DOHH2 (cell line): ENCODE measurements around the gene MAPK11.

ENCODE experiments used
- H3F3A ChIP-seq: fragments of 200-600 bp; sonication (generic), shearing (Covaris generic); 2 replicates; pipeline ENCODE4 v1.6.0; 2016; ENCODE audit warnings: antibody characterized with exemption, mild to moderate bottlenecking; ENCODE audit not compliant: control insufficient read depth, insufficient read depth
- H3K27ac ChIP-seq: fragments of 200-600 bp; sonication (generic); 2 replicates; pipeline ENCODE4 v1.5.1; 2014; ENCODE audit warnings: low read depth, mild to moderate bottlenecking, low read length, moderate library complexity
- H3K27me3 ChIP-seq: fragments of 200-600 bp; sonication (generic); 2 replicates; pipeline ENCODE4 v1.6.1; 2014; ENCODE audit warnings: mild to moderate bottlenecking, low read length, mixed read lengths; ENCODE audit not compliant: control insufficient read depth
- H3K36me3 ChIP-seq: fragments of 200-600 bp; sonication (generic); 2 replicates; pipeline ENCODE4 v1.6.1; 2014; ENCODE audit warnings: mild to moderate bottlenecking, low read length, moderate library complexity, mixed read lengths; ENCODE audit not compliant: control insufficient read depth
- H3K4me1 ChIP-seq: fragments of 200-600 bp; sonication (generic); 2 replicates; pipeline ENCODE4 v1.6.1; 2014; ENCODE audit warnings: mild to moderate bottlenecking, low read length, mixed read lengths; ENCODE audit not compliant: control insufficient read depth
- H3K4me2 ChIP-seq: fragments of 200-600 bp; sonication (generic); 2 replicates; pipeline ENCODE4 v1.6.0; 2014; ENCODE audit warnings: mild to moderate bottlenecking, low read length, moderate library complexity
- H3K4me3 ChIP-seq: fragments of 200-600 bp; sonication (generic); 2 replicates; pipeline ENCODE4 v1.5.1; 2014; ENCODE audit warnings: mild to moderate bottlenecking, low read length, mixed read lengths
- H3K79me2 ChIP-seq: fragments of 200-600 bp; sonication (generic); 2 replicates; pipeline ENCODE4 v1.6.1; 2014; ENCODE audit warnings: mild to moderate bottlenecking, low read length, mixed read lengths; ENCODE audit not compliant: control insufficient read depth
- H3K9me2 ChIP-seq: fragments of 200-600 bp; sonication (generic); replicated peaks from 2 replicates; pipeline ENCODE4 v1.6.1; 2014; ENCODE audit warnings: mild to moderate bottlenecking, low read length, mixed read lengths; ENCODE audit not compliant: control insufficient read depth
- H3K9me3 ChIP-seq: fragments of 200-600 bp; sonication (generic); 2 replicates; pipeline ENCODE4 v1.6.1; 2014; ENCODE audit warnings: antibody characterized with exemption, low read length, mixed read lengths; ENCODE audit not compliant: control insufficient read depth, insufficient read depth
- H4K20me1 ChIP-seq: fragments of 200-600 bp; sonication (generic); 2 replicates; pipeline ENCODE4 v1.6.0; 2014; ENCODE audit warnings: low read depth, mild to moderate bottlenecking, antibody characterized with exemption, low read length, moderate library complexity; ENCODE audit not compliant: control insufficient read depth, insufficient read depth
- CTCF ChIP-seq: fragments of 200-600 bp; sonication (generic); IDR thresholded peaks from one replicate; pipeline ENCODE4 v1.5.1; 2014; ENCODE audit warnings: antibody characterized with exemption, mild to moderate bottlenecking, low read depth, low read length; ENCODE audit not compliant: poor library complexity, severe bottlenecking
- EZH2phosphoT487 ChIP-seq: fragments of 200-600 bp; sonication (generic); IDR thresholded peaks from 2 replicates; pipeline ENCODE4 v1.6.1; 2017; ENCODE audit warnings: borderline replicate concordance, mild to moderate bottlenecking, antibody characterized with exemption, low read length, moderate library complexity, mixed read lengths

MAPK11 gene

GRCh38 chr22:50261615-50262459 is 8.3 kb downstream of the MAPK11 start, which contains the start of gene MAPK12:
MAPK12 (minus strand) TSS chr22:50261683; CDS start chr22:50261509, 174 bp downstream.
- Histone ChIP-seq H3K27ac (peak within 1 kb of the TSS; percentile 17; the same call in 1 of the 2 replicates), H3K9me3 (no peaks in the 10 kb centered on the region), H3F3A (no peaks in the 10 kb centered on the region), H3K4me2 (peak within 1 kb of the TSS; percentile 94), H3K4me3 (peak within 1 kb of the TSS; percentile 94), H3K79me2 (peaks cover 31% of the 10 kb centered on the region), H3K9me2 (no peaks in the 10 kb centered on the region), H3K27me3 (no peaks in the 10 kb centered on the region), H3K36me3 (peaks cover 25% of the 10 kb centered on the region), H3K4me1 (peaks cover 27% of the 10 kb centered on the region), H4K20me1 (0 out of 2 replicates have a peak, but pooled peaks cover 3% of the 10 kb centered on the region)
- TF ChIP-seq CTCF = no peak
- TF ChIP-seq EZH2phosphoT487 = no peak

GRCh38 chr22:50260801-50261614 is 9.2 kb downstream of the MAPK11 start:
- Histone ChIP-seq H3K4me2 (peak overlapping the region; percentile 94), H4K20me1 (0 out of 2 replicates have a peak, but pooled peaks cover 3% of the 10 kb centered on the region), H3K9me2 (no peaks in the 10 kb centered on the region), H3K9me3 (no peaks in the 10 kb centered on the region), H3K27me3 (no peaks in the 10 kb centered on the region), H3K79me2 (peaks cover 31% of the 10 kb centered on the region), H3K4me3 (peak overlapping the region; percentile 94), H3K27ac (peak overlapping the region; percentile 17; the same call in 1 of the 2 replicates), H3K36me3 (peaks cover 33% of the 10 kb centered on the region), H3F3A (no peaks in the 10 kb centered on the region), H3K4me1 (peaks cover 27% of the 10 kb centered on the region)
- TF ChIP-seq CTCF (no peak), EZH2phosphoT487 (no peak)

- no peaks in the 10 kb centered on the region for H3K27me3 ChIP-seq
- TF ChIP-seq EZH2phosphoT487 (no peak), CTCF (no peak)
- no peaks in the 10 kb centered on the region for H3K9me2 ChIP-seq
- no peaks in the 10 kb centered on the region for H3F3A ChIP-seq
- H3K36me3 ChIP-seq = peaks cover 38% of the 10 kb centered on the region
- H3K4me3 ChIP-seq = peak overlapping the region; percentile 94
- H3K4me2 ChIP-seq = peak overlapping the region; percentile 94
- H4K20me1 ChIP-seq = 0 out of 2 replicates have a peak, but pooled peaks cover 3% of the 10 kb centered on the region
- H3K4me1 ChIP-seq = peaks cover 27% of the 10 kb centered on the region
- H3K27ac ChIP-seq = 0 out of 2 replicates have a peak overlapping the region, but pooled peaks have one; percentile 17
- no peaks in the 10 kb centered on the region for H3K9me3 ChIP-seq
- H3K79me2 ChIP-seq = peaks cover 31% of the 10 kb centered on the region
Observed at GRCh38 chr22:50260434-50260800, 9.8 kb downstream of the MAPK11 start.
